H54 (cell line): ENCODE measurements around the gene RNF225.
"Not testable (repeated sequence)": the region's sequence is repeated elsewhere in the genome, so short reads cannot be mapped to it uniquely, and the experiment has no call there.

Source experiments
- DNase-seq: peaks from one replicate; pipeline ENCODE4 v3.0.0; 2011; ENCODE audit warnings: low spot score, mixed read lengths; ENCODE audit not compliant: insufficient read length
- FAIRE-seq: peaks from 3 replicates; lab custom pipeline; 2011; peaks lifted over from hg19 to GRCh38; lab: Jason Lieb, UNC
- POLR2A ChIP-seq: IDR thresholded peaks from 2 replicates; pipeline ENCODE4 v1.6.1; 2011; ENCODE audit warnings: low read depth, mild to moderate bottlenecking, low read length

Gene RNF225

GRCh38 chr19:58395220-58395978 is at the start of gene RNF225:
RNF225 (plus strand) TSS chr19:58395656; CDS start chr19:58396090, 434 bp downstream.
- no peak for FAIRE-seq
- no peak for TF ChIP-seq POLR2A
- no peak for DNase-seq

- DNase-seq (peak; percentile 83), FAIRE-seq (no peak)
- TF ChIP-seq POLR2A, result peak; percentile 58
These were observed 48.2 kb upstream of the RNF225 start for GRCh38 chr19:58346961-58347929.

- not testable (repeated sequence) for DNase-seq, FAIRE-seq
These were observed 47.4 kb upstream of the RNF225 start for GRCh38 chr19:58348080-58348479.

- FAIRE-seq (no peak), DNase-seq (no peak)
- TF ChIP-seq POLR2A, result no peak
These were observed 45.9 kb upstream of the RNF225 start for GRCh38 chr19:58349590-58349989.

- DNase-seq, result no peak
- TF ChIP-seq POLR2A, result no peak
- no peak for FAIRE-seq
These were observed 45.2 kb upstream of the RNF225 start for GRCh38 chr19:58350001-58350861.

GRCh38 chr19:58350871-58351557 is 44.4 kb upstream of the RNF225 start:
- FAIRE-seq (no peak), DNase-seq (no peak)
- TF ChIP-seq POLR2A, result no peak

- FAIRE-seq, result no peak
These were observed 43.9 kb upstream of the RNF225 start for GRCh38 chr19:58351558-58351878.

GRCh38 chr19:58351990-58352755 is 43.3 kb upstream of the RNF225 start:
- no peak for TF ChIP-seq POLR2A
- DNase-seq (no peak), FAIRE-seq (no peak)

More at GRCh38 chr19:58351558-58351878, 43.9 kb upstream of the RNF225 start:
- DNase-seq, result no peak
- TF ChIP-seq POLR2A, result no peak

GRCh38 chr19:58352760-58353671 is 42.4 kb upstream of the RNF225 start, which contains the start of gene A1BG:
A1BG (minus strand) TSS chr19:58353492; CDS start chr19:58353437, 55 bp downstream.
- DNase-seq (no peak), FAIRE-seq (no peak)
- TF ChIP-seq POLR2A, result no peak

- TF ChIP-seq POLR2A, result no peak
- no peak for FAIRE-seq
- DNase-seq, result no peak
These were observed 41.6 kb upstream of the RNF225 start for GRCh38 chr19:58353717-58354477.
